ENCODE data around the gene PLCG1.
"Not testable (repeated sequence)": the region's sequence is repeated elsewhere in the genome, so short reads cannot be mapped to it uniquely, and the experiment has no call there.

PLCG1 gene

DNA sequence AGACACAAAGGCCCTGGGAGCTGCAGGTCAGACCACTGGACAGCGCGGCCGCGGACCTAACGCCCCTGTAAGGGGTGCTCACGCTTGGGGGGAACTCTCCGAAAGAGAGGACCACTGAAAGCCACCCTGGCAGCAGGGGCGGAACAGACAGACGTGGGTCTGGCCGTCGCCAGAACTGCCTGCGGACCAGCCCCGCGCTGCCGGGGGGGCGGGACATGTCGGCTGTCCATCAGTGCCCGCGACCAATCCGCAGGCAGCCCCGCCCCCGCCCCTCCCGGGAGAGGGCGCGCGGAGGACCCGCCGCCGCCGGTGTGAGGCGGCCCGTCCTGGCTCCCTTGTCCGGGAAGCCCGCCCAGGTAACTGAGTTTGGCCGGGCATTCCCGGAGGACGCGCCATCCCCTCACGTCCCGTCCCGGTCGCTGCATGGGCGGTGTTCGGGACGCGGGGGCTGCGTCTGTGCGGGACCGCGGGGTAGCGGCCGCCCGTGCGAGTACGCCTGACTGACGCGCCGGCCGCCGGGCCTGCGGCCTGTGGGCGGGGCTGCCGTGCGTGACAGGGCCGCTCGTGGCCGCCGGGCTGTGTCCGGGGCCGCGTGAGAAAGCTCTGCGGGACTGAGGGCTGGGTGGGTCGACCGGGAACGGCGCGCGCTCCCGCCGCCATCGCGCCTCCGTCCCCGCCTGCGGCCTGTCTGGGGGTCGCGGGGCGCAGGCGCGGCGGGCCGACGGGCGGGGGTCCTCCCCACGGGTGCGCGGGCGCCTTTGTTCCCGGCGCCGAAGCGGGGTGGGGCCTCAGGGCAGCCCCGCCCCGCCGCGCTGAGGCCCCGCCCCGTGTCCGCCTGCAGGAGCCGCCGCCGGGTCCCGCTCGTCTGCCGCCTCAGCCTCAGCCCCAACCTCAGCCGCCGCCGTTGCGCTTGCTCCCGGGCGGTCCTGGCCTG, at the start of gene PLCG1:
Gene PLCG1, plus strand, starts transcription at position 864 of the 934 bp plus-strand sequence. CDS start 99 bp downstream, outside the sequence.
- peak; percentile 89 for DNase-seq

DNA sequence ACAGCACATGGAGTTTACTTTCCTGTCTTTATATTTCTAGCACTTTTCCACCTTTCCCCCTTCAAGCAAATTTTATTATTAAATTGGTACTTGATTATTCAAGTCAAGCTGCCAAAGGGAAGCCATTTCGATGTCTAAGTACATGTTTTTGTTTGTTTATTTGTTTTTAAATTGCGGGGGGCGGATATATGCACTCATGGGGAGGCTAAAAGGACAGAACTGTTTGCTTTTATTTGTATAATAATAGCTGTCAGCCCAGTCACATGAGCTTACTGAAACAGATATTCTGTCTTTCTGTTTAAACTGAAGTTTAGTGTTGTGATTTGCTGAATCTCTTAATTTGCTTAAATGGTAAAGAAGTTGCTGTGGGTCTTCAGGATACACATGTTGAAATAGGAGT, 49.6 kb upstream of the PLCG1 start:
- DNase-seq, result no peak

DNA sequence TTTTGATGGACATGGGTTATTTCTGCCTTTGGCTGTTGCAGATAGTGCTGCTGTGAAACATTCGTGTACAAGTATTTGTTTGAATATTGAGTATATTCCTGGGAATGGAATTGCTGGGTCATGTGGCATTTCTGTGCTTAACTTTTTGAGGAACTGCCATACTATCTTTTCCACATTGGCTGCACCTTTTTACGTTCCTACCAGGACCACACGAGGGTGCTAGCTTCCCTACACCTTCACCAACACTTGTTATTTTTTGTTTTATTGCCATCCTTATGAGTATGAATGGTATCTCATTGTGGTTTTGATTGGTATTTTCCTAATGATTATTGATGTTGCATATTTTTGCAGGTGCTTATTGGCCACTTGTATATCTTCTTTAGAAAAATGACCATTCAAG, 47.8 kb upstream of the PLCG1 start:
- DNase-seq, result no peak

DNA sequence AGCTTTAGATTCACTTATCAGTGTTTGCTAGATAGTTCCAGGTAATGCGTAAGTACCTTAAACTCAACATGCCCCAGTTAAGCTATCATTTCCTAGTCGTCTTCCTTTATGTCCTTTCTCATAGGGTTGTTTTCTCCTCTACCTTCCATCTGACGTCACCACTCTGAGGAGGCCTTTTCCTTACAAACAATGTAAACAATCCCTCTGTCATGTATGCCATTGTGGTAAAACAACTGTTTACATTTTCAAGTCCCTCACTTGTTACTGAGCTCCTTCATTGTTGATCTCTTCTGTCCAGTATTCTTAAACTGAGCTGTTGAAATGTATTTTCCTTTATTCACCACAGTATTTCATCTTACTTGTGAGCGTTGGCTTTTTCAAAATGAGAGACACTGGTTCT, 45.4 kb upstream of the PLCG1 start:
- DNase-seq, result no peak

DNA sequence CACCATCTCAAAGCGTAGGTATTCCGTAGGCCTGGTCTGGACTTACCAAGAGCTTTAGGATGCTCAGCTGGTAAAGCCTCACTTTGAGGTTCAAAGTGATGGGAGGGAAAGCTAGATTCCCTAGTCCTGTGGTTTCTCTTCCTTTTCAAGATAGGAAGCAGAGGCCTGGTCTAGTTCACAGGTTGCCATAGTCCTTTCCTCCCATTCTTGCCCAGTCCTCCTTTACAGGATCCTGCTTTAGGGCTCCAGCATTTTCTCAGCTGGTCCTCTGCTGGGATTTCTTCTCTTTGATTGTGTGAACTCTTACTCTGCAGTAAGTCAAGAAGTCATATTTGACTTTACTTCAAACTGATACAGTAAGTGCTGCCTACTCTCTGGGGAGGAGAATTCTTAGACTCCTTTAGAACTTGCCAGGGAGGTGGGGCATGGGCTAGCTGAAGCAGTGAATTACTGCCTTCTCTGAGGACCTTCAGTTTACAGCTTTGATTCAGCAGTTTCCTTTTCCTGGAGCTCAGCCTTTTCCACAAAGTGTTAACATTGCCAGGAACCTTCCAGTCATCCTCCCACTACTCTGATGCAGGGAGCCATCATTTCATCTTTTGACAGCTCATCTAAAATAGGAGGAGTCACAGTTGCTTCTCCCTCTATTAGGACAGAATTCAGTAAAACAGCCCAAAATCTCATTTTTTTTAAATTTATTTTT, 42.8 kb upstream of the PLCG1 start:
- no peak for DNase-seq

DNA sequence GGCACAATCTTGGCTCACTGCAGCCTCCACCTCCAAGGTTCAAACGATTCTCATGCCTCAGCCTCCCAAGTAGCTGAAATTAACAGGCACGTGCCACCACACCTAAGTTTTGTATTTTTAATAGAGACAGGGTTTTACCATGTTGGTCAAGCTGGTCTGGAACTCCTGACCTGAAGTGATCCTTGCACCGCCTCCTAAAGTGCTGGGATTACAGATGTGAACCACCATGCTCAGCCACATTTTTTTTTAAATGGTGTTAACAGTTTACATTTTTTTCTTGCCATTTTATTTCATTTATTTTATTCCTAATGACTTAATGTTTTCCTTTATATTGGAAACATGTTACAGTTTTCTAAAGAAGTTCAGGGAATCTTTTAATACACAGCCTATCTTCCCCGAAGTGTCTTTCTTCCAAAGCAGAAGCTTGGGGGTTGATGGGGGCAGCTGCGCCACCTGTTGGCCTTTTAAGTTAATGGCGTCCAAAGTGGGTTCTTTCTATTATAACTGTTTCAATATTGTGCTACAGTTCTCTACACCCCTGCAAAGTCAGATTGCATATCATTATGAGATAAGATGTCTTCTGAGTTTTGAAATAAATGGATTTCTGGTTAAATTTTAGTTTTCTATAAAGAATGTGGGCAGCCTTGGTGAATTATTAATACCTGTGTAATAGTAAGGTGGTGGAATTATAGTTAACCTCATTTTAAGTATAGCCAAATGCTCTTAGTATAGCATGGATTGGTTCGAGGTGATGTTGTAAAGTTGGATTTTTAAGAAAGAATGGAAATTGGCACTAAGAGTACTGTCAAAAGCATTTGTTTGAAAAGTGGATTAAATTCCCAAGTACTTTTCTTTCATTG, 42.0 kb upstream of the PLCG1 start:
- DNase-seq, result peak; percentile 59

DNA sequence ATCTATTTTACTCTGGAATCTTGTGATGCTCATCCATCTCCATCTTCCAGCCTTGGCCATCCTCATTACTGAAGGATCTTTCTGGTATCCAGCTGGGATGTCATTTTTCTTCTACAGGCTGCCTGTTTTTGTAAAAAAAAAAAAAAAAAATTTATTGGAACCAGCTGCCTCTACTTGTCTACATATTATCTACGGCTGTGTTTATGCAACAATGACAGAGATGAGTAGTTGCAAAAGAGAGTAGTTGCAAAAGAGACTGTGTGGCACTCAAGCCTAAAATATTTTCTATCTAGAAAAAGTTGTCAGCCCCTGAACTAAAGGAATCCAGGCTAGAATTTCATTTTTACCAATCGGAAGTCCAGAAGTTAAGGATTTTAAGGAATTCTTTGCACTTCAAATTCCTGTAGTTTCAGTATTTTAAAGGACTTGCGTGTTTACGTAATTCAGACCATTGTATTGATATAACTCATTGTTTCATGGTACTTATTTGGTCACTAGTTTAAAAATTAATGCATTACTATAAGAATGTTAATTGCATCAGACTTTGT, 38.6 kb upstream of the PLCG1 start:
- no peak for DNase-seq

DNA sequence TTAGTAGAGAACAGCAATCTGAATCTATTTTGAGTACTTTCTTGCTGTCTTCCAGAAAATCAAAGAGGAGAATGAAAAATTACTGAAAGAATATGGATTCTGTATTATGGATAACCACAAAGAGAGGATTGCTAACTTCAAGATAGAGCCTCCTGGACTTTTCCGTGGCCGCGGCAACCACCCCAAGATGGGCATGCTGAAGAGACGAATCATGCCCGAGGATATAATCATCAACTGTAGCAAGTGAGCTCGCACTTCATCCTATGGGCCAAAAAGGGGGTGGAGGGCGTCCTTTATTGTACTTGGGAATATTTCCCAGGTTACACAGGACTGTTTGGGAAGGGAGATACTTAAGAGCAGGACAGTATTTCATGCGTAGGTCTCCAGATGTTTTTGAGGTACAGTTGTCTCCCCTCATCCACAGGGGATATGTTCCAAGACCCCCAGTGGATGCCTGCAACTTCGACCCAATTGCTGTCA, 37.3 kb upstream of the PLCG1 start:
- no peak for DNase-seq

DNA sequence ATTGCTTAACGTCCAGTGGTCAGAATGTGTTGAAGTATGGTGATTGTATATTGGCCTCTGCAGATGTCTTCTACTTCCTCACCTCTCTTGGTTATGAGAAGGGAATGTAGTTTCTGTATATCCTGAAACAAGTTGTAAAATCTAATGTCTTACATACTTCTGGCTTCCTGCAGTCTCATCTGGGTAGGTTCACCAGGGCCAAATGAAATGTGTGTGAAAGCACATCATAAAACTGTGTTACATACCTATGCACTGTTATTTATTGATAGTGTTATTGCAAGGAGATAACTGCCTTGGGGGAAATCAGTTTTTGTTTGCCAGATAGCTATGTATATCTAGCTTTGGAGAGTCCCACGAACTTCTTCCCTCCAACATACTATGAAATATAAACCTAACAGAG, 35.7 kb upstream of the PLCG1 start:
- no peak for DNase-seq

DNA sequence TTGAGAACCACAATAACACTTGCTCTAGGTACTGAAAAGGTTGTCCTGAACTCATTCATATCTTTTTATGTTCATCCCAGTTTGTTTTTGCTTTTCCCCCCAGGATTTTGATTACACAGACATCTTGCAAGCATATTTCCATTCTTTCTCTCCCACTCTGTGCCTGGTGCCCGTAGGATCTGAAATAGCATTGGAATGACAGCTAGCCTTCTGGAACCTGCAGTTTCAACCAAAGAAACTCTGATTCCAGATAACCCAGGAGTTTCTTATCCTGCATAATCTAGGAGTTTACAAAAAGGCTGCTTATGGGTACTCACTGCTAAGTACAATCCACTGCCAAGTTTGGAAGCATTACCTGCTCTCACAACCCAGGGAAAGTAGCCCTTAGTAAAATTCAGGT, 28.8 kb upstream of the PLCG1 start:
- no peak for DNase-seq

DNA sequence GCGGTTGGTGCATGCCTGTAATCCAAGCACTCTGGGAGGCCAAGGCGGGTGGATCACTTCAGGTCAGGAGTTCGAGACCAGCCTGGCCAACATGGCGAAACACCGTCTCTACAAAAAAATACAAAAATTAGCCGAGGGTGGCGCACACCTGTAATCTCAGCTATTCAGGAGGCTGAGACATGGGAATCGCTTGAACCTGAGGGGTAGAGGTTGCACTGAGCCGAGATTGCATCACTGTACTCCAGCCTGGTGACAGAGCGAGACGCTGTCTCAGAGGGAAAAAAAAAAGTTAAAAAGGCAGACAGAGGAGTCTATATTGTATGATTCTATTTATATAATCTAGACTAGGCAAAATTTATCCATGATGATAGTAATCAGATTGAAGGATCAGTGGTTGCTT, 27.3 kb upstream of the PLCG1 start:
- DNase-seq, result no peak

DNA sequence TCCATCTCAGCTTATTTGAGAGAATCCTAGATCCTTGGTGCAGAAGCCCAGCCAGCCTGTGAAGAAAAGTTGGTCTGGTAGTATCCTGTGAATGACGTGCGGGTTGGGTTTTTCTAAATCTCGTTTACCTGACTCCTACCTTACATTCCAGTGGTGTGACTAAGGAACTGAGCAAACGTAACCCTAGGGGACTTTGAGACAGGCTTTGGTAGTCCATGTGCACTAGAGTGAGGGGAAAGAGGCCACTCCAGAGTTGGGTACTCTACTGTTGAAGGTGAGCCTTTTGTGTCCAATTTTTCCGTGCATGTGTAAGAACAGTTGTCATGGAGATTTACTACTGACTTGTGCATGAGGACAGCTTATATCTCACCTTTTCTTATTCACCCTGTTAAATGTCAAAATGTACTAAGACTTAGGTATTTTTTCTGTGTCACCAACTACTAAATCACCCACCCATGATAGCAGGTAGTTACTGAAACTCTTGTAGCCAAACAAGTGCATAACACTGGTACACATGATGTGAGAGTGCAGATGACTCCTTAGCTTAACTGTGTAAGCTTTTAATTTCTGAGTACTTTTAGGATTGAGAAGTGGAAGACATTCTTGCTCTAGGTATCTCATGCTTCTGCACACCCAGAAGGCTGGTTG, 26.3 kb upstream of the PLCG1 start:
- DNase-seq, result no peak

DNA sequence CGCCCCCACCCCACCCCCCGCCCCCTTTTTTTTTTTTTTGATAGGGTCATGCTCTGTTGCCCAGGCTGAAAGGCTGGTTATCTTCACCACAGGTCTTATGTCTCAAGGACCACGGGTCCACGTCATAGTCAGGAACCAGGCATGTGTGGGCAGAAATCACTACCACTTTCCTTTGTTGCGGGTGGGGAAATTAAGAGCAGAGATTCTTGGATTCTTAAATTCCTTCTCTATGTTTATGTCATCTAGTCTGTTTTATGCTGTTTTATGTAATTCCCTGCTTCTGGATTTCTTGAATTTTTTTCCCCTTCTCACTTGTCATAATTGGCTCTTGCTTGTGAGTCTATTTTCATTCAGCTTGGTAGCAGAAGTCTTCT, 25.8 kb upstream of the PLCG1 start:
- no peak for DNase-seq

DNA sequence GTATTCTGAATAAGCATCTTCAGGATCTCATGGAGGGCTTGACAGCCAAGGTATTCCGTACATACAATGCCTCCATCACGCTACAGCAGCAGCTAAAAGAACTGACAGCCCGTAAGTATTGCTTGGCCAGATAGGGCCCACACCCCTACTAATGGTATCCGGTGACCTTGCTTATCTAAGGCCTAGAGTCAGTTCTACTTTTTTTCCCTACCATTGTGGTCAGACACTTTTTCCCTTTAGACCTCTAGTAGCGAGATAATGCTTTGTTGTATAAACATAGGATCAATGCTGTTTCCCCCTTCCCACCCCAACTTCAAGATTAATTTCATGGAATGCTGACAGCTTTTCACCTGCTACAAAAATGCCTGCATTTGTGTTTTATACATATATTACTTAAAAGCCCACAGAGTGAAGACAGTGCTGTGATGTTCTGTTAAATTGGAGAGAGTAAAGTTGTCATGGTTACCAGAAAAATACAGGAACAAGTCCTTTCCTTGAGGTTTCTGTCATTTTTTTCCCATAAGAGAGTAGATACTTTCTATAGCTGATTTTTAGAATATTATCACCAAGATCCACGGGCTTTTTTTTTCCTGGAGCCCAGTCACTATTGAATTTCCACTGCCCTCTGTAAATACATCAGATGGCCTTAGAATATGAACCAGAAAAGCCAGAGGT, 20.9 kb upstream of the PLCG1 start:
- no peak for DNase-seq

DNA sequence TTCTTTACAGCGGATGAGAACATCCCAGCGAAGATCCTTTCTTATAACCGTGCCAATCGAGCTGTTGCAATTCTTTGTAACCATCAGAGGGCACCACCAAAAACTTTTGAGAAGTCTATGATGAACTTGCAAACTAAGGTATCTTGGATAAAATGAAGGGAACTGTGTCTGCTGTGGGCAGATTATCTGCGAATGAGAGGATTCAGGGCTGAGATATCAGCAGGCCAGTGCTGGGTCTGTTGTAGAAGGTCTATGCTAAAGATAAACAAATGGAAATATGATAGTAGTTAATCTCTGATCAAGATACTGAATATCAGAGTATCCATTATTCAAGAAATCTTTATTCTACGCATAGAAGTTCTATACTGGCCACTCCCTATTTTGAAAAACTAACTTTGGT, 19.2 kb upstream of the PLCG1 start:
- not testable (repeated sequence) for DNase-seq

DNA sequence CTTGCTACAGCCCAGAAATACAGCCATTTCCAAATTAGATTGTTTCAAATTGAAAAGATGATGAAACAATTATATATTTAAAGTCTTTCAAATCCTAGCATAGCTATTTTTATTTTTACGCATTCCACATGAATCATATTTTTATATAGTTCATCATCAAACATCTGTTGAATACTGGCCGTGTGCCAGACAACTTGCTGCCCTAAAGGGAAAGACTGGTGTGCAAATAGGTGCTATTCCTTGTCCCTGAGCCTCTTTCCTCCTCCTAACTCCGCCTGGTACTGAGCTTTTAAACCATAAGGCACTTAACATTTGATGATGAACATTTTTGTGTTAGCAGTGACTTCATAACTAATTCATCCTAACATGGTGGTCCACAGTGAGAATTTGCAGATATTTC, 18.7 kb upstream of the PLCG1 start:
- no peak for DNase-seq

DNA sequence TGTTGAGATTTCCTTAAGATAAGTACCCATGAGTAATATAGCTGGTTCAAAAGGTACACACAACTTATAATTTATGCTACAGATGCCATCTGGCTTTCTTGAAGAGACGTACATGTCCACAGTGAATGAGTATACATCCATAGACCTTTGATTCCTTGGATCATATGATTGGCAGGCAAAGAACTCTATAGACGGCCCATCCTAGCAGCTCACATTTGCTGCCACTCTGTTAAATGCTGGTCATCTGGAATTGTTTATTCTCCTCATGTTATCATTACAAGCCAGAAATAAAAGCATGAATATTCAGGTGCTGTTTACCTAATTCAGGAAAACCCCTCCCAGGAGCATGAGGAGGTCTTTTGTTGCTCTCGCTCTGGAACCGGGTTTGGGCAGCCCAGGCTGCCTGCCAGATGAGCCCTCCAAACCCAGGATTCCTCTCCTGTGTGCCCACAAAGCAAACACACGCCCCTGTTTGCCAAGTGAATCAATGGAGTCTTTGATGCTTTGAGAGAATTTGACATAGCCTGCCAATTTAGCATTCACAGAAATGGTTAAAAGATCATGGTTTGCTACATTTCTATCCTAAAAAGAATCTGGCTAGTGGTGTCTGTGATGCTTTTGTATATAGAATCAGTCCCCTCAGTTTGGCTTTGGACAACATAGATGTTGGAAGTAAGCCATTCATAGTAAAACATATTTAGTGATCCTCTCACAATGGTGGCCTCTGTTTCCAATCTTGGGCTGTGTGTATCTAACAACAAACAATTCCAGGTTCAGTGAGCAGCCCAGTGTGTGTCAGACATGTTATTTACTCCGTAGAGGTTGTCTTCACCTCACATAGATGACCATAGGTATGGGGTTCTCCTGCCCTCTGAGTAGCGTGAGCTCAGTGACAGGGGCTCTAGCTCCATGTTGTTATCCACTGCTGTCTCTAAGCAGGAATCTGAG, 17.5 kb upstream of the PLCG1 start:
- no peak for DNase-seq

DNA sequence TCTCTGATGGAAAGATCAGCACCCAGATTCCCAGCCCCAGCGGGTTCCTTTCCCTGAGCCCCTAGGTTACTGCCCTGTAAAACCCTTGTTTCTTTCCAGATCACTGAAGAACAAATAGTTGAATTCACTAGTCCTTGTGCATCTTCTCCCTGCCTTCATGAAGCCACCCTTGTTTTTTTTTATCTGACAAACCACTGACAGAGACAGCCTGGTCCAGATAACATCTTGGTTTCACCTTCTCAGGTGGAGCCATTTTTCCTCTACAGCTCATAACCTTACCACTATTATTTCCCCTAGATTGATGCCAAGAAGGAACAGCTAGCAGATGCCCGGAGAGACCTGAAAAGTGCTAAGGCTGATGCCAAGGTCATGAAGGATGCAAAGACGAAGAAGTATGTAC, 15.9 kb upstream of the PLCG1 start:
- DNase-seq, result no peak

DNA sequence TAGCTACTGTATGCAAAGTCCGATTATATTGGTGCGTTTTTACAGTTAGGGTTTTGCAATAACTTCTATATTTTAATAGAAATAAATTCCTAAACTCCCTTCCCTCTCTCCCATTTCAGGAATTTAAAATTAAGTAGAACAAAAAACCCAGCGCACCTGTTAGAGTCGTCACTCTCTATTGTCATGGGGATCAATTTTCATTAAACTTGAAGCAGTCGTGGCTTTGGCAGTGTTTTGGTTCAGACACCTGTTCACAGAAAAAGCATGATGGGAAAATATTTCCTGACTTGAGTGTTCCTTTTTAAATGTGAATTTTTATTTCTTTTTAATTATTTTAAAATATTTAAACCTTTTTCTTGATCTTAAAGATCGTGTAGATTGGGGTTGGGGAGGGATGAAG, 13.7 kb upstream of the PLCG1 start:
- no peak for DNase-seq

DNA sequence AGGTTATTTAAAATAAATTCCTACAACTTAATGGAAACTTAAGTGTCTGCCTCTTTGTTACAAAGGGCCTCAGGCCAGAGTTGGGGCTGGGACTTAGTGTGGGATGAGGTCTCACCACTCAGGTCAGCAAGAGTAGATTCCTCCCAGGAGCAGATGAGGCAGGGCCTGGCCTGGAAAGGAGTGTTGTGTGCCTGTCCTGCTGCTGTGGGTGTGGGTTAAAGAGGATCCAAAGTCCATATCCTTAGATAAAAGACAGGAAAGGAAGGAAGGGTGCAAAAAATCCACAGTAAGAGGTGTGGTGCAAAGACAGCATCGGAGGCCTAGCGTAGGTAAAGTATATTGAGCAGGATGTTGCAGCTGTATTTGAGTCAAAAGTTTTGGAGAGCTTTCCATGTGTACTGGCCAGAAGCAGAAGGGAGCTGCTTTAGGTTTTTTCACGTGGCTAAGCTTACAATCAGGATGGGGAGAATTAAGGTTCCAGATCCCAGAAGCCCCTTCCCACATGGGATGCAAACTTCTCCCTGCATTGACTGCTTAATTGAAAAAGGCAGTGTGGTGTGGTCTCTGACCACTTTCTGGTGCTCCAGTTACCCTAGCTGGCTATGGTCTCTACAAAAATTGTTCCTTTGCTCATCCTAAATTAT, 12.8 kb upstream of the PLCG1 start:
- no peak for DNase-seq
